H1 (cell line): Measurements from ENCODE around the gene STXBP2. TPM values are rescaled to one million over a fixed set of nuclear protein-coding genes. Genes with fewer than 3 reads are reported as not detected.

Experiments
- CTCF ChIA-PET: fragments of 300-600 bp; sonication (Branson Sonifier 250); formaldehyde crosslinking; loops from one replicate; lab custom pipeline; 2021; ENCODE audit not compliant: partially characterized antibody; lab: Charles Lee
- POLR2A ChIA-PET: fragments of 300-600 bp; sonication (Branson Sonifier 250); formaldehyde crosslinking; loops from one replicate; lab custom pipeline; 2021; ENCODE audit warnings: inconsistent platforms; ENCODE audit not compliant: partially characterized antibody; lab: Charles Lee
- DNase-seq, 2 experiments: peaks; one replicate each; pipeline versions ENCODE4 v3.0.0 to v3.0.0-alpha.2; 2010 to 2022; ENCODE audit warnings: low spot score in 2 of 2, low read depth in 1 of 2, mixed read lengths in 1 of 2
- FAIRE-seq: peaks from 2 replicates; lab custom pipeline; 2011; peaks lifted over from hg19 to GRCh38; lab: Jason Lieb, UNC
- H2AFZ ChIP-seq: 2 replicates; pipeline ENCODE4 v1.8.1; 2012; ENCODE audit warnings: low read length, inconsistent platforms
- H2AK5ac ChIP-seq: 2 replicates; pipeline ENCODE4 v1.6.1; 2013; ENCODE audit warnings: low read depth, low read length
- H2BK120ac ChIP-seq: replicated peaks from 2 replicates; pipeline ENCODE3; 2013; ENCODE audit warnings: low read depth, low read length, inconsistent platforms
- H2BK12ac ChIP-seq: 2 replicates; pipeline ENCODE4 v1.6.1; 2013; ENCODE audit warnings: low read depth, low read length
- H2BK15ac ChIP-seq: 2 replicates; pipeline ENCODE4 v1.6.1; 2013; ENCODE audit warnings: low read length
- H2BK20ac ChIP-seq: 2 replicates; pipeline ENCODE4 v1.6.1; 2013; ENCODE audit warnings: low read length
- H2BK5ac ChIP-seq: 2 replicates; pipeline ENCODE4 v1.6.1; 2013; ENCODE audit warnings: low read depth, low read length
- H3K14ac ChIP-seq: 2 replicates; pipeline ENCODE4 v1.6.1; 2013; ENCODE audit warnings: inconsistent platforms; ENCODE audit not compliant: insufficient read length
- H3K18ac ChIP-seq: 2 replicates; pipeline ENCODE4 v1.6.1; 2013; ENCODE audit warnings: low read length; ENCODE audit errors: extremely low read depth
- H3K23ac ChIP-seq: 2 replicates; pipeline ENCODE4 v1.6.1; 2013; ENCODE audit warnings: inconsistent platforms; ENCODE audit not compliant: insufficient read length
- H3K23me2 ChIP-seq: 2 replicates; pipeline ENCODE4 v1.6.1; 2013; ENCODE audit warnings: low read depth, low read length
- H3K27ac ChIP-seq: 2 replicates; pipeline ENCODE4 v1.6.1; 2011; ENCODE audit warnings: low read depth, low read length, inconsistent platforms
- H3K27me3 ChIP-seq, 4 experiments: replicated peaks in 1 of 4; 1 replicate in 1 of 4; 2 replicates in 3 of 4; pipeline versions ENCODE4 v1.6.1 to v1.8.1; 2011 to 2013; ENCODE audit warnings: low read length in 3 of 4, mild to moderate bottlenecking in 3 of 4, inconsistent platforms in 2 of 4, mixed read lengths in 2 of 4, moderate library complexity in 1 of 4; ENCODE audit not compliant: control insufficient read depth in 3 of 4, insufficient read depth in 3 of 4; ENCODE audit errors: extremely low read depth in 1 of 4
- H3K36me3 ChIP-seq, 4 experiments: 2 replicates each; pipeline versions ENCODE4 v1.6.1 to v1.8.1; 2011 to 2013; ENCODE audit warnings: mild to moderate bottlenecking in 4 of 4, low read length in 3 of 4, moderate library complexity in 2 of 4, control low read depth in 1 of 4, inconsistent platforms in 1 of 4; ENCODE audit not compliant: insufficient read depth in 4 of 4, control insufficient read depth in 2 of 4
- H3K4ac ChIP-seq: replicated peaks from 2 replicates; pipeline ENCODE3; 2013; ENCODE audit warnings: low read length, low read depth, mixed read lengths, inconsistent platforms; ENCODE audit not compliant: insufficient read length
- H3K4me1 ChIP-seq, 4 experiments: replicated peaks in 1 of 4; 1 replicate in 1 of 4; 2 replicates in 3 of 4; pipeline versions ENCODE4 v1.6.1 to v1.8.1; 2011 to 2013; ENCODE audit warnings: low read length in 3 of 4, inconsistent platforms in 2 of 4, mixed read lengths in 1 of 4; ENCODE audit not compliant: insufficient read depth in 4 of 4, control insufficient read depth in 3 of 4
- H3K4me2 ChIP-seq, 2 experiments: 2 replicates each; pipeline versions ENCODE4 v1.6.1 to v1.8.1; 2011 to 2013; ENCODE audit warnings: low read depth in 2 of 2, low read length in 2 of 2, control low read depth in 1 of 2, inconsistent platforms in 1 of 2, mild to moderate bottlenecking in 1 of 2; ENCODE audit not compliant: insufficient read depth in 1 of 2
- H3K4me3 ChIP-seq, 4 experiments: fragments of 200-600, 300-600 bp in 1 of 4; sonication (generic), shearing (Covaris generic), sonication (Bioruptor Twin) in 1 of 4; 2 replicates each; pipeline versions ENCODE4 v1.5.1 to v1.8.1; 2011 to 2016; ENCODE audit warnings: low read length in 4 of 4, low read depth in 3 of 4, control low read depth in 2 of 4, inconsistent platforms in 2 of 4, mild to moderate bottlenecking in 2 of 4, mixed read lengths in 1 of 4, moderate library complexity in 1 of 4; ENCODE audit not compliant: insufficient read depth in 2 of 4; ENCODE audit errors: extremely low read depth in 1 of 4
- H3K56ac ChIP-seq: replicated peaks from 2 replicates; pipeline ENCODE3; 2013; ENCODE audit warnings: low read depth, mild to moderate bottlenecking, mixed read lengths, low read length, inconsistent platforms; ENCODE audit not compliant: insufficient read length
- H3K79me1 ChIP-seq: 2 replicates; pipeline ENCODE4 v1.6.1; 2013; ENCODE audit warnings: low read depth, low read length, control low read depth
- H3K79me2 ChIP-seq, 2 experiments: 2 replicates each; pipeline versions ENCODE4 v1.6.1 to v1.8.1; 2012 to 2013; ENCODE audit warnings: low read length in 2 of 2, mild to moderate bottlenecking in 2 of 2, inconsistent platforms in 1 of 2; ENCODE audit not compliant: insufficient read depth in 2 of 2, control insufficient read depth in 1 of 2
- H3K9ac ChIP-seq, 4 experiments: replicated peaks in 1 of 4; 1 replicate in 1 of 4; 2 replicates in 3 of 4; pipeline versions ENCODE4 v1.6.1 to v1.8.1; 2011 to 2013; ENCODE audit warnings: low read depth in 3 of 4, low read length in 3 of 4, control low read depth in 2 of 4, mild to moderate bottlenecking in 2 of 4, moderate library complexity in 2 of 4, inconsistent platforms in 1 of 4; ENCODE audit errors: extremely low read depth in 1 of 4
- H3K9me3 ChIP-seq, 2 experiments: 2 replicates each; pipeline versions ENCODE4 v1.6.1 to v1.8.1; 2012 to 2013; ENCODE audit warnings: mild to moderate bottlenecking in 2 of 2, moderate library complexity in 2 of 2, control low read depth in 1 of 2, inconsistent platforms in 1 of 2, low read depth in 1 of 2, low read length in 1 of 2, mixed read lengths in 1 of 2; ENCODE audit not compliant: insufficient read depth in 2 of 2
- H4K20me1 ChIP-seq, 2 experiments: replicated peaks in 1 of 2; 2 replicates each; pipeline versions ENCODE3 to v1.8.1; 2011 to 2013; ENCODE audit warnings: inconsistent platforms in 2 of 2, low read length in 2 of 2, mild to moderate bottlenecking in 1 of 2; ENCODE audit not compliant: insufficient read depth in 2 of 2, control insufficient read depth in 1 of 2
- H4K5ac ChIP-seq: 2 replicates; pipeline ENCODE4 v1.6.1; 2013; ENCODE audit warnings: low read length, low read depth, mixed read lengths, inconsistent platforms; ENCODE audit not compliant: insufficient read length
- H4K8ac ChIP-seq: 2 replicates; pipeline ENCODE4 v1.8.0; 2013; ENCODE audit warnings: mild to moderate bottlenecking, moderate library complexity, low read length, inconsistent platforms; ENCODE audit not compliant: insufficient read depth; ENCODE audit errors: extremely low read depth
- H4K91ac ChIP-seq: replicated peaks from 2 replicates; pipeline ENCODE3; 2013; ENCODE audit warnings: low read length, mixed read lengths, inconsistent platforms; ENCODE audit not compliant: insufficient read length
- CREB1 ChIP-seq: IDR thresholded peaks from 2 replicates; pipeline ENCODE4 v1.6.1; 2012; ENCODE audit warnings: inconsistent platforms
- KDM4A ChIP-seq: IDR thresholded peaks from one replicate; pipeline ENCODE4 v1.7.1; 2012; ENCODE audit warnings: low read depth, mild to moderate bottlenecking, moderate library complexity, low read length, inconsistent platforms; ENCODE audit not compliant: severe bottlenecking
- MAFK ChIP-seq: IDR thresholded peaks from 2 replicates; pipeline ENCODE4 v1.6.1; 2012; ENCODE audit warnings: low read depth, mild to moderate bottlenecking, improper control_type of control experiment, low read length
- PHF8 ChIP-seq: fragments of 200-600 bp; sonication (generic); conservative IDR thresholded peaks from 2 replicates; pipeline ENCODE4 v1.7.1; 2012; ENCODE audit warnings: low read depth, mild to moderate bottlenecking, inconsistent platforms, low read length, moderate library complexity
- SIX5 ChIP-seq: IDR thresholded peaks from 2 replicates; pipeline ENCODE4 v1.6.1; 2011; ENCODE audit warnings: mild to moderate bottlenecking, low read depth, low read length
- TAF1 ChIP-seq: IDR thresholded peaks from 2 replicates; pipeline ENCODE4 v1.6.1; 2011; ENCODE audit warnings: mild to moderate bottlenecking, low read depth, low read length
- WGBS, 2 experiments: shearing (Covaris generic) in 1 of 2; methylation state at CpG; one replicate each; pipeline versions ENCODE4 v1.1.6 to v1.1.7; 2013 to 2015; ENCODE audit warnings: low lambda C conversion rate in 2 of 2, mixed read lengths in 2 of 2, inconsistent platforms in 1 of 2, low coverage in 1 of 2, missing lambda C conversion rate in 1 of 2; ENCODE audit not compliant: insufficient replicate concordance in 2 of 2, insufficient coverage in 1 of 2, insufficient read length in 1 of 2; ENCODE audit errors: extremely low coverage in 1 of 2, missing lambda C conversion rate in 1 of 2; 5-methylcytosine and 5-hydroxymethylcytosine counted together
- polyA plus RNA-seq, 7 experiments: library from polyadenylated mRNA; depleted of rRNA in 3 of 7; stranded (reverse) in 5 of 7; unstranded in 2 of 7; fragments of >200 nt in 5 of 7; fragments of 200-250 nt in 2 of 7; gene quantifications; 1 replicate in 5 of 7; 2 replicates in 1 of 7; 4 replicates in 1 of 7; pipeline versions ENCODE4 v1.2.1 to v1.2.3, GENCODE V29; 2011 to 2013; ENCODE audit warnings: missing spikeins in 2 of 7, mixed read lengths in 2 of 7
- total RNA-seq: library from RNA; stranded (reverse); fragmentation: NEBNext Ultra II Directional; extraction: Animal tissue kit (Norgen Biotek cat#: 25700); gene quantifications from 2 replicates; pipeline ENCODE4 v1.2.1, GENCODE V29; 2021
- TF ChIP-seq, protein P1 (sequence below): IDR thresholded peaks from 2 replicates; pipeline ENCODE4 v1.6.1; 2012; ENCODE audit warnings: inconsistent platforms
- TF ChIP-seq, protein P2 (sequence below): IDR thresholded peaks from 2 replicates; pipeline ENCODE4 v1.6.1; 2012; ENCODE audit warnings: inconsistent platforms

The STXBP2 gene
- total and polyA plus RNA-seq, 2 of the 8 experiments (the other 6 are each of a cell fraction or from before 2014, with no cell fraction given) = 52.9 to 53.8 TPM

DNA sequence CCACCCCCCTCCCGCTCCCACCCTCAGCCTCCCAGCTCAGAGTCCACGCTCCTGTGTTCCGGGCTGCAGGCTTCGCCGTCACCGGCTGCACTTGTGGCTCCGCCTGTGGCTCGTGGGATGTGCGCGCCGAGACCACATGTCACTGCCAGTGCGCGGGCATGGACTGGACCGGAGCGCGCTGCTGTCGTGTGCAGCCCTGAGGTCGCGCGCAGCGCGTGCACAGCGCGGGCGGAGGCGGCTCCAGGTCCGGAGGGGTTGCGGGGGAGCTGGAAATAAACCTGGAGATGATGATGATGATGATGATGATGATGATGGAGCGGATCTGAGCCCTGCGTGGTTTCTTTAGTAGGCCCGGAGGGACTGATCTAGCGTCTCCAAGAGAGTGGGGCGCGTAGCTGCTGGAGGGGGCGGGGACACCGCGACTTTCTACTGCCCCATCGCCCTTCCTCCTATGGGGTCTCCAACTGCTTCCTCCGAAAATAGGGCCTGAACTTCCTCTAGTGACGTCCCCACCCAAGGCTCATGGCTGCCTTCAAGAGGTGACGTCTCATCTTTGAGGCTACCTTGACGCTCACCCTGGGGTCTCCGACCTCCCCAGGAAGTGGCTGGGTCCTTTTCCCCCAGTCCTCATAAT, 33.4 kb downstream of the STXBP2 start:
- H2AFZ ChIP-seq = peak overlapping the region; percentile 92
- no peak overlapping the region for H3K14ac ChIP-seq
- peaks cover 2% of the 10 kb centered on the region; the same call in 1 of the 2 replicates for H3K23me2 ChIP-seq
- H2BK12ac ChIP-seq = no peak overlapping the region
- peak overlapping the region; percentile 70 to 86 for H3K4me2 ChIP-seq
- H3K27me3 ChIP-seq = peaks cover 0 to 18% (median 11%) of the 10 kb centered on the region in 4 experiments; a peak in 4 of 7 replicates
- no peaks in the 10 kb centered on the region for H3K79me1 ChIP-seq
- H4K20me1 ChIP-seq = no peaks in the 10 kb centered on the region
- no peak overlapping the region for H3K23ac ChIP-seq
- peak overlapping the region; percentile 78; the same call in 1 of the 2 replicates for H3K18ac ChIP-seq
- FAIRE-seq (no peak), DNase-seq (peak in 1 of 2 experiments; percentile 64)
- H2BK120ac ChIP-seq = no peak overlapping the region
- no peak for TF ChIP-seq MAFK
- 0 out of 2 replicates have a peak, but pooled peaks have one; percentile 37 for TF ChIP-seq PHF8
- TF ChIP-seq, protein P1, sequence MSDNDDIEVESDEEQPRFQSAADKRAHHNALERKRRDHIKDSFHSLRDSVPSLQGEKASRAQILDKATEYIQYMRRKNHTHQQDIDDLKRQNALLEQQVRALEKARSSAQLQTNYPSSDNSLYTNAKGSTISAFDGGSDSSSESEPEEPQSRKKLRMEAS = peak; percentile 66
- no peak for TF ChIP-seq SIX5
- peak; percentile 70 for TF ChIP-seq CREB1
- peak; percentile 73 for TF ChIP-seq KDM4A
- TF ChIP-seq, protein P2, sequence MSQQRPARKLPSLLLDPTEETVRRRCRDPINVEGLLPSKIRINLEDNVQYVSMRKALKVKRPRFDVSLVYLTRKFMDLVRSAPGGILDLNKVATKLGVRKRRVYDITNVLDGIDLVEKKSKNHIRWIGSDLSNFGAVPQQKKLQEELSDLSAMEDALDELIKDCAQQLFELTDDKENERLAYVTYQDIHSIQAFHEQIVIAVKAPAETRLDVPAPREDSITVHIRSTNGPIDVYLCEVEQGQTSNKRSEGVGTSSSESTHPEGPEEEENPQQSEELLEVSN = peak; percentile 45; the same call in 1 of the 2 replicates
- TF ChIP-seq TAF1 = 0 out of 2 replicates have a peak, but pooled peaks have one; percentile 16
- no peak overlapping the region for H3K56ac ChIP-seq
- H4K8ac ChIP-seq = peak overlapping the region; percentile 79
- peaks cover 0 to 3% (median 1%) of the 10 kb centered on the region in 4 experiments; a peak in 1 of 7 replicates for H3K4me1 ChIP-seq
- H3K4me3 ChIP-seq = peak overlapping the region; percentile 2 to 70 (median 48)
- WGBS, 2 experiments = 32% methylated on average over 17 of the region's 43 CpGs; no CpG with 5 or more reads in 1 of the 2 experiments
- POLR2A ChIA-PET = interaction anchor here (0.5 to 1.7 kb wide), 3 partner anchors 8 to 130 kb away, joined by 3 to 6 read pairs (median 5); partner anchors contain the start of gene TRAPPC5
- CTCF ChIA-PET = interaction anchor here (0.5 to 4.7 kb wide), 10 partner anchors 11 to 340 kb away, joined by 3 to 32 read pairs (median 4); partner anchors contain the start of gene TRAPPC5
- H3K27ac ChIP-seq = no peak overlapping the region
- no peaks in the 10 kb centered on the region for H3K9me3 ChIP-seq
- H4K5ac ChIP-seq = no peak overlapping the region
- no peak overlapping the region; a peak in 1 of 7 replicates for H3K9ac ChIP-seq
- H4K91ac ChIP-seq = peak overlapping the region; percentile 74
- no peaks in the 10 kb centered on the region for H3K79me2 ChIP-seq
- H2BK15ac ChIP-seq = no peak overlapping the region
- H3K36me3 ChIP-seq = no peaks in the 10 kb centered on the region
- H2BK5ac ChIP-seq = no peak overlapping the region
- H3K4ac ChIP-seq = no peak overlapping the region
- H2BK20ac ChIP-seq = no peak overlapping the region
- no peak overlapping the region; the same call in 1 of the 2 replicates for H2AK5ac ChIP-seq
